GM12872 (cell line): Measurements from ENCODE around the gene OR5B2.

Experiments used
- TF ChIP-seq, protein P1 (sequence below): IDR thresholded peaks from 3 replicates; pipeline ENCODE4 v1.5.1; 2011; ENCODE audit warnings: low read depth, mild to moderate bottlenecking, low read length, moderate library complexity; ENCODE audit not compliant: insufficient read depth

The OR5B2 gene

DNA sequence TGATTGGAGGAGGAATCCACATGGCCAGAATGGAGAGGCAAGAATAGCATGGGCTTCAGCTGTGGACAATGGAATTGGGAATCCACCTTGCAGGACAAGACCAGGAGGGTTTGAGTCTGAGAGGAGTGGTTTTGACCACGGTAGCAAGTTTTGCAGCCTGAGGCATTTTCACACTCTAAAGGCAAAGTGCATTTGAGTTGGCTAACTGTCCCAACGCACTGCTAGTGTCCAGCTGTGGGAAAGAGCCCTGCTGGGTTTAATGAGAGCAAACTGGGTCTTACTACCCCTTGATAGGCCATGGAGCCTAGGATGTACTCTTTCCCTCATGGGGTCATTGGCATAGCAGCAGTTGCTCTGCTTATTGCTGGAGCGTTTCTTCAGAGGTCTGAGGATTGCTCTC is at the start of gene OR5B2:
OR5B2 (minus strand) TSS at position 101 of the 400 bp plus-strand sequence. CDS start 4,860 bp downstream, outside the sequence.
- TF ChIP-seq, protein P1, sequence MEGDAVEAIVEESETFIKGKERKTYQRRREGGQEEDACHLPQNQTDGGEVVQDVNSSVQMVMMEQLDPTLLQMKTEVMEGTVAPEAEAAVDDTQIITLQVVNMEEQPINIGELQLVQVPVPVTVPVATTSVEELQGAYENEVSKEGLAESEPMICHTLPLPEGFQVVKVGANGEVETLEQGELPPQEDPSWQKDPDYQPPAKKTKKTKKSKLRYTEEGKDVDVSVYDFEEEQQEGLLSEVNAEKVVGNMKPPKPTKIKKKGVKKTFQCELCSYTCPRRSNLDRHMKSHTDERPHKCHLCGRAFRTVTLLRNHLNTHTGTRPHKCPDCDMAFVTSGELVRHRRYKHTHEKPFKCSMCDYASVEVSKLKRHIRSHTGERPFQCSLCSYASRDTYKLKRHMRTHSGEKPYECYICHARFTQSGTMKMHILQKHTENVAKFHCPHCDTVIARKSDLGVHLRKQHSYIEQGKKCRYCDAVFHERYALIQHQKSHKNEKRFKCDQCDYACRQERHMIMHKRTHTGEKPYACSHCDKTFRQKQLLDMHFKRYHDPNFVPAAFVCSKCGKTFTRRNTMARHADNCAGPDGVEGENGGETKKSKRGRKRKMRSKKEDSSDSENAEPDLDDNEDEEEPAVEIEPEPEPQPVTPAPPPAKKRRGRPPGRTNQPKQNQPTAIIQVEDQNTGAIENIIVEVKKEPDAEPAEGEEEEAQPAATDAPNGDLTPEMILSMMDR, result no peak

DNA sequence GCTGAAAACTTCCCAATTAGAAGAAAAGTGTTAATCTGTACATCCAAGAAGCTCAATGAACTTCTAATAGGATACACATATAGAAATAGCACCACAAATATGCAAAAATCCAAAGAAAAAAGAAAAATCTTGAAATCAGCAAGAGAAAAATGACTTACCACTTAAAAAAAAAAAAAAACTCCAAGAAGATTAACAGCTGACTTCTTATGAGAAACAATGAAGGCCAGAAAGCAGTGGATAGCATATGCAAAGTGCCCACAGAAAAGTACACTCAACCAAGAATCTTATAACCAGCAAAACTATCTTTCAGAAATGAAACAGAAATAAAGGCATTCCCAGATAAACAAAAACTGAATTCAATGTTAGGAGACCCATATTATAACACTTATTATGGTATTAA is 44.0 kb upstream of the OR5B2 start:
- TF ChIP-seq, protein P1, result no peak

DNA sequence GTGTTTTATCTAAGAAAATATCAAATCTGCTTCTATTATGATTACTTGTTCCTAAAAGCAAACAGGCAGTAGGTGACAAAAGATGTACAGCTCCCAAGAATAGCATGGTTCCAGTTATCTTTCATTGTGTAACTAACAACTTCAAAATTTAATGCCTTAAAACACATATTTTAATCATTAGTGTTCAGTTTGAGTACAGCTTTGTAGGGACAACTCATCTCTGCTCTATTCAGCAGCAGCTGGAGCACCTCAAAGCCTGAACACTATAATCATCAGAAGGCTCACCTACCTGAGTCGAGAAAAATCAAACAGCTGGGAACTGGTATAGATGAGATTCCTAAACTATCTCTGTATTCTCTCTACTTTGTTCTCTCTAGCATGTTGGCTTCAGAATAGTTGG is 38.4 kb upstream of the OR5B2 start:
- TF ChIP-seq, protein P1, result no peak

DNA sequence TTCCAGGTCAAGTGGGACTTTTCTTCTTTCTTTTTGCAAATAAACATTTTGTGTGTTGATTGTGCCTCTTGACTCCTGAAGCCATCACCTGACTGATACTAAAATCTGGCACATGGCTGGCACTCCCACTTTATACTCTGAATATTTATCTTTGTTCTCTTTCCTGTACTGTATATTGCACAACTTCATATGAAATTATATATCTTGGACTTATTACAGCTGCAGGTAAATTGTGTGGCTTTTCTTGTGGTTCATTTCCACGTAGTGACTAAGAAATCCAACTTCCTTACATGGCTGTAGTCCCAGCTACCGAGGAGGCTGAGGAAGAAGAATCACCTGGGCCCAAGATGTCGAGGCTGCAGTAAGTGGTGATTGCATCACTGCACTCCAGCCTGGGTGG is 37.8 kb upstream of the OR5B2 start:
- TF ChIP-seq, protein P1, result no peak

DNA sequence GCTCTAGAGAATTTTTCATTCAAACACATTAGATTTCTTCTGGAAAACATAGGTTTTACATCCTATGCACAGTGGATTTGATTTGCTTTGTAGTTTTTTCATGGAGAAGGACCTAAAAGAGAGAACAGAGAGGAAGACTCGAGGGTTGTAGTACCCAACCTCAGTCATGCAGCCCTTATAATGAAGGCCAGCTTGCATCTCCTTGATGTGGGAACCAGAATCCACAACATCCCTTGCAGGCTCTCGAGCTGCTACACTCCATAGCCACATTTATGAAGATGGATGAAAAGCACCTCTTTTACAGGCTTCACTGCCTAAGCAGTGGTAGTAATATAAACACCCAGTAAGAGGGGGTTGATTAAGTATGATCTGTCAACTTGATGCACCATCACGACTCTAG is 23.7 kb upstream of the OR5B2 start:
- TF ChIP-seq, protein P1, result no peak

DNA sequence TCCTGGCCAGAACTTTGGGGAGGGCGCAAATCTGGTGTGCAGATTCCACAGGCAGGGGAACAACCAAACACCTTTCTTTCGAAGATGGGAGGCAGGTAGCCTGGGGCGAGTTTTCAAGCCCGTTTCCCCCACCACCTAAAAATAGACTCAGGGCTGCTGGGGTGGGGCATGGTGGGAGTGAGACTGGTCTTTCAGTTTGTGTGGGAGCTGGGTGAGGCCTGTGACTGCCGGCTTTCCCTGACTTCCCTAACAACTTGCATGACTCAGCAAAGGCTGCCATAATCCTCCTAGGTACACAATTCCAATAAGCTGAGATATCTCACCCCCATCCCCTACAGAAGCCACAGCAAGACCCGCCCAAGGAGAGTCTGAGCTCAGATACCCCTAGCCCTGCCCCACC is 18.4 kb upstream of the OR5B2 start:
- TF ChIP-seq, protein P1, result no peak

DNA sequence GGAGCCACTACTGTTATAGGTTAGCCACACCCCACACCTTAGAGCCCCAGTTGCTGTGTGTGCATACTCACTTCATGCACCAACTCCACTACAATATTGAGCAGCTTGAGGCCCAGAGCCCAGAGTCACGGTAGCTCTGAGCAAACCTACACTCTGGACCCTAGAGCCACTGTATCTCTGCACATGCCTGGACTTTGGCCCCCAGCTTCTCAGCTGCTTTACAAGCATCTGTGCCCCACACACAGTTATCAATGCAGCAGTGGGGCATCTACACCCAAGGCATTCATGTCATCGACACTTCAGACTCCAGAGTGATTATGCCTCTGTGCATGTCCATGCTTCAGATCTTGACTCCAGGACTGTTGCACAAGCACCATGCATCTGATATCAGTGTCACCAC is 16.4 kb upstream of the OR5B2 start:
- TF ChIP-seq, protein P1, result no peak

DNA sequence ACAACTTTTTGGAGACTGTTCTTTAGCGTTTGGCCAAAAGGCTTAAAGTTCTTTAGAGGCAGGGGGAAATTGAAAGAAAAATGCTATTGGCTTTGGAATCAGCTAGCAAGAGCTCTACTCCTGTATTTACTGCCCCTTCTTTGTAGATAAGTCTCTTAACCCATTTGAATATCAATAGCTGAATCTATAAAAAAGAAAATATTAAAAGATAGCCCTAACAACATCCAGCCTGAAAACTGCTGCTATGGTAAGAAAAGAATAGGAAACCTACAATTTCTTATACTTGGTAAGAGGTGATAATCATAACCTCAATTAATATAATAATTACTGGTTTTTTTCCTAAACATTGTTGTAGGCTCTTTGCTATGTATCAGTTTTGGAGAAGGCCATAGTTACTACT is 14.2 kb upstream of the OR5B2 start, which contains the start of gene OR5B12:
OR5B12 (minus strand) TSS at position 101 of the 400 bp plus-strand sequence. CDS start 2,085 bp downstream, outside the sequence.
- TF ChIP-seq, protein P1, result no peak
